Measurements from ENCODE around the gene MRGPRE.

DNA sequence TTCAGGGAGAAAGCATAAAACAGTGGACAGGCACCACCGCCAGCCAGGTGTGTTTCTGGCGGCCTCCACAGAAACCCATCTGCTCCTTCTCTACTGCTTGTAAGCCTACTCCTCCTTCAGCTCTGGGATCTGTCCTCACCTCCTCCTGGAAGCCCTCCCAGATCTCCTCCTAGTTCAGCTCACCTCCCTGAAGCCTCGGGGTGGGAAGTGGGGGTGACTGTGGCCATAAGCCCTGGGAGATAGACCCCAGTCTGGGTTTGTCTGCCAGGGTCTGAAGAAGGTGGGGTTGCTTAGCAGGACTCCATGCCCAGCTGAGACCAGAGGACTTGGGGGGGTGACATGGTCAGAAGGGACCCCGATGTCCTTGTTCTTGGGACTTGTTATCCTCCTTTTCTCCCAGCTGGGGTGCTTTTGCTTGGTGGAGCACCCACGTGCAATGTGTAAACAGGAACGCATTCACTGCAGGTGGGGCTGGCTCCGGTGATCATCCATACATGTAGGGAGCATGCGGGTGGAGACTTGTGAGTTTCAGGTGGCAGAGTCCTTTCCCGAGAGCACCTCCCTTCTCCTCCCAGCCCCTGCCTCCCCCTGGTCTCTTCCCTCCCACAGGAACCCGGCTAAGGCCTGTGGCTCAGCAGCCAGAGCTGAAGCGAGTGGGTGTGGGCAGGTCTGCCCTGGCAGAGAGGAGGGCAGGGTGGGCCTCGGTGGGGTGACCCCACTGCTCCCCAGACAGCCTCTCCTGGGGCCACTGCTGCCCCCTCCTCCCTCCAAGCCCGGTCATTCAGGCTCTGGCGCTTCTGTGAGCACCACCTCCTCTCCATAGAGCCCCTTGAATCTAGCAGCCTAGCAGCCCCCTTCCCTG, 39.5 kb downstream of the MRGPRE start:
- TF ChIP-seq POLR2AphosphoS5 (IDR thresholded peaks at IDR 0.05): no peak
- TF ChIP-seq, protein P1, sequence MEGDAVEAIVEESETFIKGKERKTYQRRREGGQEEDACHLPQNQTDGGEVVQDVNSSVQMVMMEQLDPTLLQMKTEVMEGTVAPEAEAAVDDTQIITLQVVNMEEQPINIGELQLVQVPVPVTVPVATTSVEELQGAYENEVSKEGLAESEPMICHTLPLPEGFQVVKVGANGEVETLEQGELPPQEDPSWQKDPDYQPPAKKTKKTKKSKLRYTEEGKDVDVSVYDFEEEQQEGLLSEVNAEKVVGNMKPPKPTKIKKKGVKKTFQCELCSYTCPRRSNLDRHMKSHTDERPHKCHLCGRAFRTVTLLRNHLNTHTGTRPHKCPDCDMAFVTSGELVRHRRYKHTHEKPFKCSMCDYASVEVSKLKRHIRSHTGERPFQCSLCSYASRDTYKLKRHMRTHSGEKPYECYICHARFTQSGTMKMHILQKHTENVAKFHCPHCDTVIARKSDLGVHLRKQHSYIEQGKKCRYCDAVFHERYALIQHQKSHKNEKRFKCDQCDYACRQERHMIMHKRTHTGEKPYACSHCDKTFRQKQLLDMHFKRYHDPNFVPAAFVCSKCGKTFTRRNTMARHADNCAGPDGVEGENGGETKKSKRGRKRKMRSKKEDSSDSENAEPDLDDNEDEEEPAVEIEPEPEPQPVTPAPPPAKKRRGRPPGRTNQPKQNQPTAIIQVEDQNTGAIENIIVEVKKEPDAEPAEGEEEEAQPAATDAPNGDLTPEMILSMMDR (IDR thresholded peaks at IDR 0.05): no peak

Measured in suprapubic skin (tissue), 3 donors.